Measurements from ENCODE around the gene KIF26A. TPM values are rescaled to one million over a fixed set of nuclear protein-coding genes. Genes with fewer than 3 reads are reported as not detected.

The KIF26A gene
- total and polyA plus RNA-seq, 2 of the 4 experiments (the other 2 are of a cell fraction): not detected

DNA sequence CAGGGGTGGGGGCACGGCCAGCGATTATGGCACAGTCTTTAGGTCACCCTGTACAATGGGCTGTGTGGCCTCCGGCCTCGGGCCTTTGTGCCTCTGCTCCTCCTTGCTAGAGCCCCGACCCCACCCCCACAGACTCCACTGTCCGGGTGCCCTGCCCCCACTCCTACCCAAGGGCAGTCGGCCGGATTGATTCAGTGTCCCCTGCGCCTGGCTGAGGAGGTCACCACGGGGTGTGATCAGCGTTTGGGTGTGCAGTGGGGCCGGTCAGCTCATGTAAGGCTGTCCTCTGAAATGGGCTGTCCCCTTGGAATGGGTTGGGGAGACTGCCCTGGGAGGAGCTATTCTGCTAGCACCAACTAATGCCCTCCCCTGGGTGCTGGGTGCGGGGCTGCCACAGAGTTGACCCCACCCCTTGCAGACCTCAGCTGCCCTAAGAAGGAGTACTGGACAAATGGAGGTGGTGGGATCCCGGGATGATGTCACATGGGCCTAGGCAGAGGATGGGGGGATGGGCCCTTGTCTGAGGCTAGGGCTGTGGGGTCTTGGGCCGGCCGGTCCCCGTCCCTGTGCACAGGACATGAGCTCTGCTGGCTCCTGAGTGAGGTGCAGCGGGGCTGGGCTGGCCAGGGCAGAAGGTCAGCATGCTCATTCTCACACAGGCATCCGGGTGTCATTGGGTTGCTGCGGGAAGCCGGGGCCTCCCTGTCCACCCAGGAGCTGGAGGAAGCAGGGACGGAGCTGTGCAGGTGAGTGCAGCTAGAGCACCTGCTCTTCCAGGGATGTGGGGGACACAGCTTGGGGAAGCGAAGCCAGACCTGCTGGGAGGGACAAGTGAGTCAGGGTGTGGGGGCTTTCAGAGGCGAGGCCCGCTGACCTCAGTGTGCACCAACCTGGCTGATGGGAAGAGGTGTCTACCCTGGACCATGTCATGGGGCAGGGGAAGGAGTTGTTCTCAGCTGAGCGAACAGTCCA lies 29.5 kb upstream of the KIF26A start:
- Histone ChIP-seq H2BK5ac (ENCODE audit: low read depth, low read length, poor library complexity, severe bottlenecking) (no peak overlapping the region), H3K14ac (replicated peaks; ENCODE audit: low read depth, low read length) (no peak overlapping the region), H3K23ac (ENCODE audit: low read depth, low read length) (no peak overlapping the region), H3K18ac (ENCODE audit: low read depth, low read length) (no peak overlapping the region), H3K9ac (ENCODE audit: low read depth, low read length) (no peak overlapping the region), H4K91ac (ENCODE audit: insufficient read depth, low read depth, low read length) (no peak overlapping the region), H3K9me3 (ENCODE audit: control insufficient read depth, insufficient read depth, low read length) (no peaks in the 10 kb centered on the region), H2BK15ac (ENCODE audit: low read depth, low read length) (no peak overlapping the region), H3K79me1 (ENCODE audit: low read depth in 1 of 2, low read length in 2 of 2) (no peaks in the 10 kb centered on the region), H3K36me3 (ENCODE audit: control insufficient read depth, insufficient read depth, low read length) (no peaks in the 10 kb centered on the region), H3K4ac (ENCODE audit: low read depth, low read length) (no peak overlapping the region), H3K9me1 (ENCODE audit: insufficient read depth, low read length) (no peaks in the 10 kb centered on the region), H4K20me1 (ENCODE audit: insufficient read depth, low read length) (no peaks in the 10 kb centered on the region), H2AFZ (replicated peaks; ENCODE audit: low read length, poor library complexity) (no peak overlapping the region), H3K4me2 (ENCODE audit: low read depth, low read length) (no peak overlapping the region), H2BK120ac (ENCODE audit: low read depth, low read length) (no peak overlapping the region), H2AK5ac (ENCODE audit: low read depth, low read length) (no peak overlapping the region), H2BK20ac (ENCODE audit: low read depth, low read length) (no peak overlapping the region), H3K56ac (ENCODE audit: extremely low read depth, insufficient read depth, low read length) (no peak overlapping the region), H3K27ac (ENCODE audit: insufficient read depth, low read length) (no peak overlapping the region), H3K4me1 (ENCODE audit: control insufficient read depth, insufficient read depth, low read length) (no peaks in the 10 kb centered on the region), H2AK9ac (replicated peaks; ENCODE audit: low read depth, low read length, poor library complexity) (no peak overlapping the region), H4K5ac (ENCODE audit: low read depth, low read length) (no peak overlapping the region), H4K8ac (ENCODE audit: low read depth in 2 of 2, low read length in 2 of 2) (no peak overlapping the region), H3K4me3 (ENCODE audit: insufficient read depth, low read depth, low read length) (no peak overlapping the region), H3K27me3 (ENCODE audit: control insufficient read depth, insufficient read depth, low read length) (no peaks in the 10 kb centered on the region)
- dilution Hi-C loops (cut with HindIII; ENCODE audit: low sequenced_read_pairs, unreplicated experiment) (no loop called here), intact Hi-C loops (cut with micrococcal nuclease) (no loop called here), in situ Hi-C loops (cut with MboI; ENCODE audit: low sequenced_read_pairs) (no loop called here)
- 42% methylated on average over 13 of the region's 26 CpGs; no CpG with 5 or more reads in 1 of the 2 experiments for WGBS, 2 experiments (ENCODE audit: extremely low coverage in 2 of 2, insufficient read length in 1 of 2)
- no peak for DNase-seq
- no peak for ATAC-seq (ENCODE audit: low read depth)
- TF ChIP-seq POLR2A (IDR thresholded peaks at IDR 0.05; ENCODE audit: low read depth, low read length) (no peak), SMC3 (IDR thresholded peaks at IDR 0.05; ENCODE audit: low read depth, low read length) (no peak), RCOR1 (IDR thresholded peaks at IDR 0.05; ENCODE audit: insufficient replicate concordance, low read length) (no peak), MXI1 (IDR thresholded peaks at IDR 0.05; ENCODE audit: borderline replicate concordance, low read depth, low read length) (no peak), CHD1 (IDR thresholded peaks at IDR 0.05; ENCODE audit: low read depth, low read length) (no peak), BHLHE40 (IDR thresholded peaks at IDR 0.05; ENCODE audit: low read depth, low read length) (no peak), FOS (IDR thresholded peaks at IDR 0.05; ENCODE audit: low read depth, low read length) (no peak)
- CTCF ChIA-PET: no interaction called here
- POLR2A ChIA-PET (ENCODE audit: unreplicated experiment): no interaction called here
- BruUV-seq (replicated peaks): no TSS peak

Data from IMR-90 (cell line).